Fibroblast of skin of left quadriceps (primary cell): ENCODE data around the gene XIRP2.
"Not testable (repeated sequence)": the region's sequence is repeated elsewhere in the genome, so short reads cannot be mapped to it uniquely, and the experiment has no call there.

ENCODE experiments used
- DNase-seq, 2 experiments: peaks; one replicate each; pipeline ENCODE4 v3.0.0-alpha.2; 2013; ENCODE audit warnings: low read depth in 2 of 2

The XIRP2 gene

DNA sequence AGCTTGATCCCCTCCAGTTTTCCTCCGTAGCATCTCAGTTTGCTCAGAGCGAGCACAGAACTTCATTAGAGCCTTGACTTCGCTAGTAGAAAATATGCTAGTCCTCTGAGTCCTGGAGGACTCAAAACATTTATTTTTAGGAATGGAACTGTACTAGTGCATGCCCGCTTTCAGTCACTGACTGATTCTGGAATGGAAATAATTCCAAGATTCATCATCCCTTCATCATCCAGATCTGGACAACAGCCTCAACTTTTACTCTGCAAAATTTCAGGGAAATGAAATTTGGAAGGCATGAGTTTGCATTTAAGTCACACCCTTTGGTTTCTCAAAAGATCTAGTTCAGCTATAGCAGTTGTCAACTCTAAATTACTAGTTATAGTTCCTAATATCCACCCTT, 304.6 kb downstream of the XIRP2 start:
- no peak for DNase-seq

DNA sequence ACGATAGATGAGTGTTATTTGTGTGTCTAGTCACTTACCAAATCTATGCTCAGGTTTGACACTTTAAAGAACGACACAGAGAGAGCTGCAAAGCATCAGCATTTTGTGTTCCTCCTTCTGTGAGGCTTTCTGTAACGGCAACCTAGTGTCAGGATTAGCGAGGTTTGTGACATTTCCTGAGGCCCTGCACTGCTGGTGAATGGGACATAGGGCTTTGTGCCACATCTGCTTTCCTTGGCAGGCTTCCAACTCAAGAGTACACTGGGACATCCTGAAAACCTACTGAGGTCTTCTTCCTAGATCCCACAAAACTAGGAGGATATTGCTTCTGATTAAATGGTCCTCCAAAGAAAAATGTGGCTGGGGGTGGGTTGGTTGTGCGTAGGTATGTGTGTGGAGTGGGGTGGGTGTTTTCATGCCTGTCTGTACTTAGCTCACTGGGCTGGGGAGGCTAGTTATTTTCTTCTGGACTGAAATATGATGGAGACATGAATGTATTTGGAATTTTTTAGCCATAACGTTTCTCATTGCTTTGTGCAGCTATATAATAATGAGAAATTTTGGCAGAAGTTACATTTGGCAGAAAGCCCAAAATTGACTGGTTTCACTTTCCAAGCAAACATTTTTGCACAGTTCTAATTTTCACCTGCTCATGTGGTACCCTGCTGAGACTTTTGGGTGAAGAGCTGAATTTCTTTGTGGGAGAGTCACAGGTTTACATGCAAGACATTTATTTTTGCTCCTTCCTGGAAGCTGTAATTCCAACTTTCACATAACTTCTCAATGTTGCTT, 308.4 kb downstream of the XIRP2 start:
- DNase-seq: peak; percentile 28 to 39

DNA sequence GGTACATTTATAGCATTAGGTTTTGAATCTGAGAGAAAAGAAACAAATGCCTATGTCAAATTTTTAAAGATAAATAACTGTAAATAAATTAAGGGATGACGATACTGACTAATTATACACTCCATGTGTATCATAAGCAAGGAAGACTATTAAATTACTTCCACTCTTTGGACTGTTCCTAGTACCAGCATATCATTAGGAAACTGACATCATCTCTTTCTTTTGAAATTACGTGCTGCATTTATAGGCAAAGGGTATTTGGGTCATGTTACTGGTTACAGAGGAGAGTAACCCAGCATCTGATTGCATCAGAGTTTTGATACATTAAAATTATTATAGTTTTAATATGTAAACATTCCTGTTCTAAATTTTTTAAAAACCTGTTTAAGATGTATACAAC, 309.7 kb downstream of the XIRP2 start:
- DNase-seq: no peak

DNA sequence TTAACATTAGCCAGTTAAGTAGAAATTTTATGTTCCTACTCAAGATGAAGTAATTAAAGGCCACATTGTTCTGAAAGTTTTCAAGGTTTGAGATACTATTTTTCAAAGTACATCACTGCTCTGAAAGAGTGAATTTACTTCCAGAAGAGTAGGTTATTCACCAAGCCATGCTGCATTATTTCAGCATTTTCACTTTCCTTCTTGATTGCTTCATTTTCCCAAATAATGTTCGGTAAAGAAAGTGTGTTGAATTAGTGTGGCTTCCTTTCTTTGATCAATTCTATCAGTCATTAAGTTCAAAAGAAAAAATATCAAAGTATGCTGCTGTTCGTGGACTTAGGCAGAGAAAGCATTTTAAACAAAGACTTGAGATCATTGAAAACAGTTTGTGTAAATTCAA, 310.3 kb downstream of the XIRP2 start:
- no peak for DNase-seq

DNA sequence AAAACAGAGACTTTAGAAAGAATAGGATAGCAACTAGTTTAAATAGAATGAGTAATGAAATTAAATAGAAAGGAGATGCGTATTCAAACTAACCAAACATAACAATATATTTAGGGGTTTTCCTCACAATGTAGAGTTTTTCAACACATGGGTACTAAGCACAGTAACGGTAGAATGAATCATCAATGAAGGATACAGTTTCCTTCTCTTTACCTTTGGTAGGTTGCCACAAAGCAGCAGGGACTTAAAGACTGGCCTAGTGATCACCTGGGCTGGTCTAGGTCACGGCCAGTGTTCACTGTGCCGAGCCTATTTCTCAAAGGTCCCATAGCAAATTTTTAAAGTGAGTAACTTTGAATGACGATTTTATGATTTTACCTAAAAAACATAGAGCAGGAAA, 311.7 kb downstream of the XIRP2 start:
- no peak for DNase-seq

DNA sequence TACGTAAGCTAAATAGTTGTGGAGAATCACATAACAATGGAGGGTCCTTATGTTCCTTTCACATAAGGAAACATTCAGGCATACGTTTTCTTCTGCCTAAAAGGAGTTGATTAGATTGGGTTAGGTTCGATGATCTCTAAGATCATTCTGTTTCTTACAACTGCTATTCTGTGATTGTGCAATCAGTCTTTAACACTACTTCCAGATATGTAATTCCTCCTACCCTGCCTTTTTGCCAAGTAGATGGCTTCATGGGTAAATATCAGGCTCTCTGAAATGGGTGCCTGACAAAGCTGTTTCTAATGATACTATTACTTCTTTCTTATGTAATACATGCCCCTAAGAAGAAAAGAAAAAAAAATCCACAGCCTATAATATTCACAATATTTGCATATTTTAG, 321.5 kb downstream of the XIRP2 start:
- no peak for DNase-seq

DNA sequence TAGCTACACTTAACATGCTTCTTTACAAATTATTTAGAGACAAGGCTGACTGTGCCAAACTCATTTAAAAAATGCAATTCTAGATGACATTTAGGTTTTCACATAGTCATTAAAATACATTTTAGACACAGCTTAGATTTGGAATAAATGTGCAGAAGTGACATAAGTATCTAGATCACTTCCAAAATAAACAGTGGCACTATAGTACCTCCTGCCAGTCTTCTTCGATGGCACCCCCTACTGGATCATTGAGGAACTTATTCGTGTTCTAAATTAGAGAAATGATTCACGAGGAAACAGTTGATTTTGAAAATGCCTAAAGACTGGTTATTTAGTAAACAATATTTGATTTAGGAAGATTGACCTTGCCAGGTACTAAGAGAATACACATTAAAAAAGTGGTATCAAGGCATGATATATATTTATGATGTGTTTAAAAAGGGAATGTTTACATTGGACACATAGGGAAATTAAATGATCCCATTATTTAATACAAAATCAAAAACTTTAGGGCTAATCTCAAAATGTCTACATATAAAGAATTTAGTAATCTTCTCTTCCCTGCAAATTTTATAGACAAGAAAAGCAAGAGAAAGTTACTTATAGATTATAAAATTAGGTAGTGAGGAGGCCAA, 323.9 kb downstream of the XIRP2 start:
- DNase-seq: no peak

DNA sequence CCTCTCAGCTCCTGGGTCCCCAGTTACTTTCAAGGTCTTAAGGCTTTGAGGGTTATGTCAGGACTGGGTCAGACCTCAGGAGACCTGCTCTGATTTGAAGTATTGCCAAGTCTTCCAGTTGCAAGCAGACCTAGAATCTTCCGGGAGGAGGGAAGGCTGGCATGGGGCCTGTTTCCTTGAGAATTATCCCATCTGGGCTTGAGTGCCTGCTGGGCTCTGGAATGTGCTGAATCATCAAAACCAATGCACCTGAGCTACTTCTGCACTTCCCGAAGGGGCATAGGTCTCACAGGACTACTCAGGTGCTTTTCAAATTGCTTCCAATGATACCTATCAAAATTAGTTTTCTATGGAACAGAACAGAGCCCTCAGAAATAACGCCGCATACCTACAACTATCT, 327.3 kb downstream of the XIRP2 start:
- DNase-seq: no peak

DNA sequence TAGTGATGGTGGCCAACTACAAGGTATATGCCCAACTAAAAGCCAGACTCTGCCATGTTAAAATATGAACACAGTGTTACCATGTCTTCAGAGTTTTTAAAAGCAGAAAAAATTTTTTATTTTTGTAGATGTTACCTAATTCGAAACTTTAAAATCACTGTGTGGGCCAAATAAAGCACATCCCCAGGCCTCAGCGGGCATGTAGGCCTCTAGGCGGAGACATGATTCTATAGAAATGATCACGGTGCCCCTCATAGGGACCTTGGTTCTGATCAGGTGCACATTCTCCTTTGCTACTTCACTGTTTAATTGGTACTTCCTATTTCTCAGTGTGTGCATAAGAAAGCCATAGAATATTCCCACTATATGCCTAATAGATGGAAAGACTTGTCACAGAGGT, 349.2 kb downstream of the XIRP2 start:
- no peak for DNase-seq

DNA sequence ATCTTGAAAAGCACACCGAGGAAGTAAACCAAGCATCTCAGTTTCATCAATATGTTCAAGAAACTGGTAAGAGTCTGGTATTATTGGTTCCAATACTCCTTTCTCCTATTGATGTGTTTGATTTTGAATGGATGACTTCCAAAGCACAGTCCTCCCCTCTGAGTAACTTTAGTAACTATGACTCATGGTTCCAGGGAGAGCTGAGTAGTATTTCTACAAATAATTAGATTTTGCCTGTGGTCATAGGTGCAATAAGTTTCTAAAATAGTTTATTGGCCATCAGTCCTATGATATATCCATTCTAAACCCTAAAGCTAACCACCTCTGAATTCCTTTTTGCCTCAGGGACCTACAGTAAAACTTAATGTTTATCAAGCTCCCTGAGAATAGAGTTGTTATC, 352.4 kb downstream of the XIRP2 start:
- no peak for DNase-seq

DNA sequence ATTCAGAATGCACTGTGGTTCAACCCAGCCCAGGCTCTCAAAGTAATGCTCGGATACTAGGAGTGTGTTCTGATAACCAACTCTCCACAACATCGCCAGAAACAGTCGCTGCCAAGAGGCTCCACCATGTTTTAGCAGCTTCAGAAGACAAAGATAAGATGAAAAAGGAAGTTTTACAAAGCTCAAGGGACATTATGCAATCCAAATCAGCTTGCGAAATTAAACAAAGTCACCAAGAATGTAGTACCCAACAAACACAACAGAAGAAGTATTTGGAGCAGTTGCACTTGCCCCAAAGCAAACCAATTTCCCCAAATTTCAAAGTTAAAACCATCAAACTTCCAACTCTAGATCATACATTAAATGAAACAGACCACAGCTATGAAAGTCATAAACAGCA, 360.9 kb downstream of the XIRP2 start:
- no peak for DNase-seq

DNA sequence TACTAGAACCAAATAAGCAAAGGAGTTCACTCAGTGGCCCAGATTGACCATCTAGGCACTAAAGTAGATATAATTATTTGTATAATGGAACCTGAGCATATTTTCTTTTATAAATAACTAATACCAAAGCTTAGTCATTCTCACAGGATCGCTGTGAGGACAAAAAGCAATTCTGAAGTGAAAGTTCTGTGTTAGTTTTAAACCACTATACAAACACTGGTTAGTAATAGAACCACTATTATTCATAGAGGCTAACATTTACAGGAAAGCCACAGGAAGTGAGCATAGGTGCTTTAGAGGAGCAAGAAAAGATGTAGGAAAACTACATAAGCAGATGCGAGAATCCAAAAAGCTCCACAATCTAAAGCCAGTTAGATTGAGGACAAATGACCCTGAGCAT, 364.7 kb downstream of the XIRP2 start:
- DNase-seq: no peak

DNA sequence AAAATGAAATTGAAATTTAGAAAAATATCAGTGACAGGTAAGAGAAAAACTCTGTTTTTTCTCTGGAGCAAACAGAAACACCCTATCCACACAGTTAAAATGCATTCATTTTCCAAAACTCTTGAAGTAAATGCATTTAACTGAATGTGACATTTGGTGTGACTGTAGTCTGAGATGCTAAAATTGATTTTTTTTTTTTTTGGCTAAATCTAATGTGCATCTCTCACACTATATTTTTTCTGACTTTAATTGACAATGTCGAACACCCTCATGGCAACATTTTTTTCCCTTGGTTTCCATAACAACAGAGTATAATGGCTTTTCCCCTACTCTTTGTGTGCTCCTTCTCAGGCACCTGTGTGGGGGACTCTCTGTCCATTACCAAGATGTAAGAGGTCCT, 366.4 kb downstream of the XIRP2 start:
- DNase-seq: no peak

DNA sequence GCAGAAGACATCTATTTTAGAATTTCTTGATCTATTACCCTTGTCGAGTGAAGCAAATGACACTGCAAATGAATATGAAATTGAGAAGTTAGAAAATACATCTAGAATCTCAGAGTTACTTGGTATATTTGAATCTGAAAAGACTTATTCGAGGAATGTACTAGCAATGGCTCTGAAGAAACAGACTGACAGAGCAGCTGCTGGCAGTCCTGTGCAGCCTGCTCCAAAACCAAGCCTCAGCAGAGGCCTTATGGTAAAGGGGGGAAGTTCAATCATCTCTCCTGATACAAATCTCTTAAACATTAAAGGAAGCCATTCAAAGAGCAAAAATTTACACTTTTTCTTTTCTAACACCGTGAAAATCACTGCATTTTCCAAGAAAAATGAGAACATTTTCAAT, 370.4 kb downstream of the XIRP2 start:
- no peak for DNase-seq

DNA sequence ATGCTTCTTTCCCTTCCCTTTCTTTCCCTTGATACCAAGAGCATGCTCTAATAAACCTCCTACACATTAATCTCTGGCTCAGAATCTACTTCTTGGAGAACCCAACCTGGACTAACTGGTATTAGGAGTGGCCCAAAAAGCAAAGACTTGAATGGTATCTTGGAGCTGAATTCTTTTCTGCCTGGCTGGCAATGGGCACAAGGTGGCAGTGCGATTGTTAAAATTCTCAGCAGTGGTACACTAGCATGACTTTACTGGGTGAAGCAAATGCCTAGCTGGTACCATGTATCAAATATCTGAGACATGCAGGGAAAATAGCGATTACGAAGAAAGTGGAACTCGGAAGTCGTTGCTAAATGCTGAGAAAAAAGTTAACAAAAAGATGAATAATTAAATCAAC, 376.1 kb downstream of the XIRP2 start:
- no peak for DNase-seq

DNA sequence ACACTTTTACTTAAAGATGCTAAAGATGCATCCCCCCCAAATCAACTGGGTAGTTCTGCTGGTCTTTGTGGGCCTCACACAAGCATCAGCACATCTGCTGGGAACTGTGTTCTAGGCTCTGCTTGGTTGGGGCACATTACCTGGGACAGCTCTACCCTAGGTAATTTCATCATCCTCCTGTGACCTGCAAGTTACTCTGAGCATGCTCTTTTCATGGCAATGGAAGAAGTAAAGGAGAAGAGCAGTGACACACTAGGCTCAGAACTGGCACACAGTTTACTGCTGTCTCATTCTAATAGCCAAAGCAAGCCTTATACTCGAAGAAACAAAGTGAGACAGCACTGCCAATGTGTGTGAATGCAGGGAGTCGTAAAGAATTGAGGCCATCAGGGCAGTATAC, 376.7 kb downstream of the XIRP2 start:
- no peak for DNase-seq

DNA sequence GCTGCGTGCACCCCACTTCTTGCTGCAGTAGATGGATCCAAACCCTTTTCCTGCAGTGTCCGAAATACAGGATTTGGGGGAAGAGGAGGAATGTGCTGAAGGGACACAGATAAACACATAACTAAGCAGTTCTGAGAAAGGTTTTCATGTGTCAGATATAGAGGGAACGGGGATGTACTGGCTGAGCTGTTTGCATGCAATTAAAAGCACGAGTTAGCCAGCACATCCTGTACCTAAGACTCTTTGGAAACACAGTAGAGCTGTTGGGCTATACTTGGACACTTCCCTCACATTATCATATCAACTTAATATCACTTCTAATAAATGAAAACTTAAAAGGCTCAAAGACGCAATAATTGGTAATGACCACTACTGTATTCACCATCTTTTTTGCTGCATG, 377.4 kb downstream of the XIRP2 start:
- DNase-seq: no peak

DNA sequence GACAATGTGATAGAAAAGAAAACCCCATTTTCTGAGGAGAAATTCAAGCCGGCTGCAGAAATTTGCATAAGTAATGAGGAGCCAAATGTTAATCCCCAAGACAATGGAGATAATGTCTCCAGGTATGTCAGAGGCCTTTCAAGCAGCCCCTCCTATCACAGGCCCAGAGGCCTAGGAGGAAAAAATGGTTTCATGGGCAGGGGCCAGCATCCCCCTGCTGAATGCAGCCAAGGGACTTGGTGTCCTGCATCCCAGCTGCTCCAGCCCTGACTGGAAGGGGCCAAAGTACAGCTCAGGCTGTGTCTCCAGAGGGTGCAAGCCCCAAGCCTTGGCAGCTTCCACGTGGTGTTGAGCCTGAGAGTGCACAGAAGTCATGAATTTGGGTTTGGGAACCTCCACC, 380.0 kb downstream of the XIRP2 start:
- DNase-seq: not testable (repeated sequence)

DNA sequence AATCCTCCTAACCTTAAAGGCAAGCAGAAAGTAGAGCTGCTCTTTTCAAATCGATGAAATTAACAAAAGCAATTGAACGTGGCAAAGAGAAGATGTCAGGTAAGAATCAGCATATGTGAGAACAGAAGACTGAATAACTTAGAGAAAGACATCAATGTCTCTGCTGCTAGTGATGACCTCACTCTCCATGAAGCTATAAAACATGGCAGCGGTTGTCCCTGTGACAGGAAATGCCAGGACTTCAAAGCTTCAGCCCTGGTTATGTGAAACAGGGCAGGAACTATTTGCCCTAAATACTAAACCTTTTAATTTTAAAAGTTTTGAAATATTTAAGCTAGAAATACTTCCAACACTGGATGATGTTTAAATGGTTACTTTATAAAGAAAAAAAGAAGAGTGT, 383.7 kb downstream of the XIRP2 start:
- DNase-seq: no peak

DNA sequence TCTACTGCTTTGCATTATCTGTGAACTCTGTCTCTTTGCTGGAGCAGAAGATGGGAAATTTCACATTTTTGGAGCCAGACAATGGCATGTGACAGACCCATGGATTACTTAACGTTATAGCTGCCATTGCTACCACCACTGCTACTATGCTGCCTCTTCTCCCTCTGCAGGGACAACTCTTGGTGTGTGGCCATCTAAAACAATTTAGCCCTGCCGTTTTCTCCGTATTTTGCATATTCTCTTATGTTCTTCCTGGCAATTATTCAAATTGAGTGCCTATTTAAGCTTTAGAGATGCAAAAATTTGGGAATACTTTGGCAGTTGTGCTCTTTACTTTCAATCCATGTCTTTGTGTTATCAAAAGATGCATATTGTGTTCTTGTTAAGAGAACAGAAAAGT, 386.8 kb downstream of the XIRP2 start:
- no peak for DNase-seq

DNA sequence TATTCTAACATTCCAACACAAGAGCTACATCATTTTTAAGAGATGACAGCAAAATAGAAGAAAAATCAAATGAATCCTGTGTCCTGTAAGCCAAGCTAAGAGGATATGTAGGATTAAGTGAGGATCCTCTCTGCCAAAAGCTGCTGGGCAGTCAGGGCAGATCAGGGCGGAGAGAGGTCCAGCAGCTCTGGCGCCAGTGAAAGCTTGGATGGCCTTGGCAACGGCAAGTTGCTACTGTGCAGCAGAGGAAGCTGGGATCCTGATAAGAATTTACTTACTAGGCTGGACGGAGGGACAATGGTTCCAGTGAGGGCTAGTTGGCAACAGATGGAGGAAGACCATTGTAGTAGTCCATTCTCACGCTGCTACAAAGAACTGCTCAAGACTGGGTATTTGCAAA, 391.5 kb downstream of the XIRP2 start:
- no peak for DNase-seq

DNA sequence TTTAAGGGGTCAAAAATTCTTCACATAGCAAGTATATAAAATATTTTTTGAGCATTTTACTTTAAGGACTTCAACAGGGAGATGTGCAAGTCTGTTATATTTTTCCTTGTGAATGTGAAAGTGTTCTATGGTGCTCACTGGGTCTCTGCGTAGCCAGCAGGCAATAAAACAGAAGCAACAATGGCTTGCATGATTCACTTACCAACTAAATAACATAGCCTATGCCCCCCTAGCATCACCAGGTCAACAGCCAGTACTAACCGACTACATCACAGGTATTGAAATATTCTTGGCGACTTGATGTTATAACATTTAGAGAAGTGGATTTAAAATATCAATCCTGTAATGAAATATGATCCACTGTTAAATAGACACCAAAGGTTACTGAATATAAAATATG, 398.9 kb downstream of the XIRP2 start:
- no peak for DNase-seq

DNA sequence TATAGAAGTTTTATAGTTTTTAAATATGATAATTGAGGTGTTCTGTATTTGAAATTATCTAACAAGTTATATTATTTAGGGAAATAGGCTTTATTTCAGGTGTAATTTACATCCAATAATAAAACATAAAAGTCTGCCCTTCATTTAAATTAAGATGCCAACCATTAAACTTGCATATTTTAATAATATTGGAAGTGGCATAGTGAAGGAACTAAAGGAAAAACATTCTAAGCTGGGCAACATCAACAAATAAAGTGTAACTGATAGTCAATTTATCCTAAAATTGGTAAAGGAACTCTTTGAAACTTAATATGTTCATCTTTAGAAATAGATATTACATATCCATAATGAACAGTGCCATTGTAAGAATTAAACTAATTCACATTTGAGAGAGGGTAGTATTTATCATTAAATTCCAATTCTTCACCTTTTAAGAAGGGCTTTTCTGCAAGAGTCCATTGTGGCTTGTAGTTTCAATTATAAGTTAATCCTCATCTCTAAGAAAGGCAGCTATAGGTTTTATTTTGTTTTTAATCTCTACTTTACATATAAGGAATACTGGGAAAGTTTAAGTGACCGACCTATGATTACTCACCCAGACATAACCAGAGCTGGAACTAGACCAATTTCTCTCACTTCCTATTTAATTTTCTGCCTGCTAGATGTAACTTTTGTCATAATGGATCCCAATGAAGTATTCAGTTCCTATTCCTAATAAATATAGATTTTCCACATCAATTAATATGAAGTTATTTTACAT, 401.6 kb downstream of the XIRP2 start:
- DNase-seq: no peak
